Measurements from ENCODE around the gene SLC34A1.

The SLC34A1 gene

DNA sequence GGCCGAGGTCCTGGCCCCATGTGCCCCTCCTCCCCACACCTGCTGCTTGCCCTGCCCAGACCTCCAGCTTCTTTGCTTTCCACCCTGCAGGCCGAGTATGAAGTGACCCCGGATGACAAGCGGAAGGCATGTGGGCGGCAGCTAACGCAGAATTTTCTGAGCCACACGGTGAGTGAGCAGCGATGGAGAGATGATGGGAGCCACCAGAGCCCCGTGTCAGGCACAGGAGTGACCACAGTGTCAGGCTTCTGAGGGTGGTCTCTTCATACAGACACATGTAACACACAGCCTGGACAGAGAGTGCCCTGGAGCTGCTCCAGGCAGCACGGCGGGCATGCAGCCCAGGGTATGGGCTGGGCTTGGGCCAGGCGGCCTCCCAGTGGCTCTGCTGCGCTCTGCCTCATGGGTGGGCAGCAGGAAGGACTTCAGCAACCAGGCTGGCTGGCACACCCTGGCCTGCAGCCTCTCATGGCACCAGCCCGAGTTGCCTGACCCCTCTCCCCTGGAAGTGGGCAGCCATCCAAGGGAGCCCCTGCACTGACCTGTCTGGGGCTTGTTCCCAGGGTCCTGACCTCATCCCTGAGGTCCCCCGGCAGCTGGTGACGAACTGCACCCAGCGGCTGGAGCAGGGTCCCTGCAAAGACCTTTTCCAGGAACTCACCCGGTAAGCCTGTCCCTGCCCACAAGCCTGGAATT, 48.1 kb downstream of the SLC34A1 start:
- no peak for DNase-seq (ENCODE audit: low read depth)

DNA sequence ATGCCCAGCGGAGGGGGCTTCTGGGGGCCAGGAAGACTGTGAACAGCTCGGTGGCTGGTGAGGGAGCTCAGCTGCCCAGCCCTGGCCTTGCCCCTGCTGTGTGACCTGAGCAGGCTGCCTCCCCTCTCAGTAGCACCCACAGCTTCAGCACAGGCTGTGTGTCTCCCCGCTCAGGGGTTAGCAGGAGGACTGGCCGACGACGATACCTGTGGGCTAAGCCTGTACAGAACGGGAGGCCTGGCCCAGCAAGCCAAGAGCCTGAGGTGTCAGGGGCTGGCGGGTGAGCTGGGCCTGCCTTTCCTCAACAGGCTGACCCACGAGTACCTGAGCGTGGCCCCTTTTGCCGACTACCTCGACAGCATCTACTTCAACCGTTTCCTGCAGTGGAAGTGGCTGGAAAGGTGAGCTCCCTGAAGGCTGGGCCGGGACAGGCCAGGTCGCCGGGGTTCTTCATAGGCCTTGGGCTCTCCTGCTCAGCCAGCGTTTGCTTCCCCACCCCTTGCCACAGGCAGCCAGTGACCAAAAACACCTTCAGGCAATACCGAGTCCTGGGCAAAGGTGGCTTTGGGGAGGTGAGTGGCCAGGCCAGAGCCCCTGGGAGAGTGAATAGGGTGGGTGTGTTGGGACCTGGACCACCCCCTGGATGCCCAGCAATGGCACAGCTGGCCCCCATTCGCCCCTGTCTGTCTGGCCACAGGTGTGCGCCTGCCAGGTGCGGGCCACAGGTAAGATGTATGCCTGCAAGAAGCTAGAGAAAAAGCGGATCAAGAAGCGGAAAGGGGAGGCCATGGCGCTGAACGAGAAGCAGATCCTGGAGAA, 48.8 kb downstream of the SLC34A1 start:
- no peak for DNase-seq (ENCODE audit: low read depth)

DNA sequence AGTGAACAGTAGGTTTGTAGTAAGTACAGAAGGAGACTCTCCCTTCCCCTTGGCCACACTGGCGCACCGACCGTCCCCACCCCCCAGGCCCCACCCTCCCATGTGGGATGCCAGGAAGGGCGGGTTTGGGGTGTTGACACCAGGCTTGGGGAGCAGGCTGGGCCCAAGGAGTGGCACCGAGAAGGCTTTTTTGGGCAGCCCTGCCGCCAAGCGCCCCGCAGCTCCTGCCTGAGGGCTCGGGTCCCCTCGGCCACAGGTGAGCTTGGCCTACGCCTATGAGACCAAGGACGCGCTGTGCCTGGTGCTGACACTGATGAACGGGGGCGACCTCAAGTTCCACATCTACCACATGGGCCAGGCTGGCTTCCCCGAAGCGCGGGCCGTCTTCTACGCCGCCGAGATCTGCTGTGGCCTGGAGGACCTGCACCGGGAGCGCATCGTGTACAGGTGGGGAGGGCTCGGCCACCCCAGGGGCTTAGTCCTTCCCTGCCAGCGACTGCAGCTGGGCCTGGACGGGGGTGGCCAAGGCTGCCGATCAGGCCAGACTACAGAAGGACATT, 49.5 kb downstream of the SLC34A1 start:
- DNase-seq (ENCODE audit: low read depth), result no peak

DNA sequence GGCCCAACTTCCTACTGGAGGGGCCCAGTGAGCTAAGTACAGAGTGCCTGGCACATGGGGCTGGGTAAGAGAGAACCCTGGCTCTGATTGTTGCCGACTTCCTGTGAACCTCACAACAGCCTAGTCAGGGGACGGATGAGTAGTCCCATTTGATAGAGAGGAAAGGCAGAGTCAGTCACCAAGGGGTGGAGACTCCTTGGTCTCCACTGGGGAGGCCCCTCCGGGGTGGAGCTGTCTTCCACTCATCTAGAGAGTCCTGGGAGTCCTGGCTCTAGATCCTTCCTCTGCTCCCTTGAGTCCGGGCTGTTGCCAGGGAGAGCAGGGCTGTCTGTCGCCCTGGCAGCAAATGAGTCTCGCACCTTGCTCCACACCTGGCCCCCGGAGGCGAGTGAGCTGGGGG, 50.2 kb downstream of the SLC34A1 start:
- DNase-seq (ENCODE audit: low read depth), result peak; percentile 59

DNA sequence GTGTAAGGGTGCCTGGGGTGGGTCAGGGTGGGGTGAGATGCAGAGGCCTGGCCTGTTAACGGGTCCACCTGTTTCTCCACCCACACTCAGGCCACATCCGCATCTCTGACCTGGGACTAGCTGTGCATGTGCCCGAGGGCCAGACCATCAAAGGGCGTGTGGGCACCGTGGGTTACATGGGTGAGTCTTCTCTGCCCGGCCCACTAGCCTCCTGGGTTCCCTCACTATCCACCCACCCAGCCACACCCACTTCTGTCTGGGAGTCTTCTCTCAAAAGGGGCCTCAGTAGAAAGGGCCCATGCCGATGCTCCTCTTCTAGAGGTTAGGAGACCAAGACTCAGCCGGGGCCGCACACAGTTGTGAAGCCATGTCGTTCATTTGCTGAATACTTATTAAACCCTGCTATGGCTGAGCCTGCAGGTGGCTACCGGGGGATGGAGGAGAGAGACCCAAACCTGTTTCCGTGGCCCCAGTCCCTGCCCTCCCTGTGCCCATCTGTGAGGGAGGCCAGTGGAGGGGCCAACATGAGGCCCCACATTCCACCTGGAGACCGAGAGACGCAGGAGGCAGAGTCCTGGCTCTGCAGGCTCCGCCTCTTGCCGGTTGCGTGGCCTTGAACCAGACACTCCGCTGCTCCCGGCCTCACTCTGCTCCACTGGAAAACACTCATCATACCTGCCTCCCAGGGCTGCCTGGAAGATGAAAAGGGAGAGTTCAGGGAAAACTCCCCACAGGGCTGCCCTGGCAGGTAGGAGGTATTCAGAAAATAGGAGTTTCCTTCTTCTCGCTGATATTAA, 50.9 kb downstream of the SLC34A1 start:
- no peak for DNase-seq (ENCODE audit: low read depth)

DNA sequence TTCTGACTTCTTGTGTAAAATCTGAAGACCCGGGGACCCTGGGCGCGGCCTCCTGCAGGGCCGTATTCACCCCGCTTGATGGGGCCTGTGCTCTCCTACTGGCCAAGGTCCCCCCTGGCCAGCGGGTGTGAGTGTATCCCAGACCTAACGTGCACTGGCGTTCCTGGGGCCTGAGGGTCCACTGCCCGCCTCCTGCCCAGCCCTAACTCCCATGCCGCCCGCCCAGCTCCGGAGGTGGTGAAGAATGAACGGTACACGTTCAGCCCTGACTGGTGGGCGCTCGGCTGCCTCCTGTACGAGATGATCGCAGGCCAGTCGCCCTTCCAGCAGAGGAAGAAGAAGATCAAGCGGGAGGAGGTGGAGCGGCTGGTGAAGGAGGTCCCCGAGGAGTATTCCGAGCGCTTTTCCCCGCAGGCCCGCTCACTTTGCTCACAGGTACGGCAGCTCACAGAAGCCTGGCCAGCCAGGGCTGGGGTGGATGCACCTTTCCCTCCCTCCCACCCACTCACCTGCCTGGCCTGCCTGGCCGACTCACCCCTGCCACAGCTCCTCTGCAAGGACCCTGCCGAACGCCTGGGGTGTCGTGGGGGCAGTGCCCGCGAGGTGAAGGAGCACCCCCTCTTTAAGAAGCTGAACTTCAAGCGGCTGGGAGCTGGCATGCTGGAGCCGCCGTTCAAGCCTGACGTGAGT, 51.8 kb downstream of the SLC34A1 start:
- no peak for DNase-seq (ENCODE audit: low read depth)

DNA sequence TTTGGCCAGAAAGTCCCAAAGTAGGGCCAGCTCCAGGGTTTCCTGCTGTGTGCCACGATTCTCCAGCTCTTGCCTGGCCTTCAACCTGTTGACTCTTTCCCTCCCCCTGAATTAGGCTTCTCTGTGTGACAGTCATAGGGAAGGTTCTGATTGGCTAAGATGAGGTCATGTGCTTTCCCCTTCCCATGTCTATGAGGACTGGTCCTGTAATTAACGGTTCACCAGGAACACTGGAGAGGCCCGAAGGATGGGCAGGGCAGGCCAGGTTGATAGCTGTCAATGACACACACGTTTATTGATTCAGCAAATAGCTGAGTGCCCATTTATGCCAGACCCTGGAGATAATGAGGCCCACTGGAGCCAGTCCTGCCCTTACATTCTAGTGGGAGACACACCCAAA, 53.4 kb downstream of the SLC34A1 start:
- DNase-seq (ENCODE audit: low read depth), result no peak

DNA sequence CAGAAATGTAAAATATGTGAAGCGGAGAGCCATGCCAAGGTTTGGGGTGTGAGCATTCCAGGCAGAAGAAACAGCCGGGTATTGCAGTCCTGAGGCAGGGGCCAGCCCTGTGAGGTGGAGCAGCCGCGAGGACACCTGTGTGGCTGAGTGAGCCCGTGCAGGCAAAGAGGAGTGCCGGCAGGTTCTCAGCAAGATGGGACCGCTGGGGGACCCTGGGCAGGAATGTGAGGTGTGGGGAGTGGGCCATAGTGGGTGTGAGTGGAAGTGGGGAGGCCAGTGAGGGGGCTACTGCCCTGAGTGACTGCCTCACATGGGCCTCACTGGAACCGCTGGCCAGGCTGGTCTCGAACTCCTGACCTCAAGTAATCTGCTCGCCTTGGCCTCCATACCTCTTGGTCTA, 54.2 kb downstream of the SLC34A1 start:
- no peak for DNase-seq (ENCODE audit: low read depth)

DNA sequence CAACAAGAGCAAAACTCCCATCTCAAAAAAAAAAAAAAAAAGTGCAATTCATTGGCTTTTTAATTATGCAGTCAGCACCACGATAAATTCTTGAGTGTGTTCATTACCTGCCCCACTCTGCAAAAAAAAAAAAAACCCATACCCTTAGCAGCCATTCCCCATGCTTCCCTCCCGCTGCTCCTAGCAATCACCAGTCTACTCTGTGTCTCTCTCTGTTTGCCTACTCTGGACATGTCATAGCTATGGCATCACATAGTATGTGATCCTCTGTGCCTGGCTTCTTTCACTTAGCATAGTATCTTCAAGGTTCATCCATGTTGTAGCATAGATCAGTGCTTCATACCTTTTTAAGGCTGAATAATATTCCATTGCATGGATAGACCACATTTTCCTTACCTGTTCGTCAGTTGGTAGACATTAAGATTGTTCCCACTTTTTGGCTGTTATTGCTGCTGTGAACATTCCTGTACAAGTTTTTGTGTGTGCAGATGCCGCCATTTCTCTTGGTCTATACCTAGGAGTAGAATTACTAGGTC, 55.4 kb downstream of the SLC34A1 start:
- no peak for DNase-seq (ENCODE audit: low read depth)

DNA sequence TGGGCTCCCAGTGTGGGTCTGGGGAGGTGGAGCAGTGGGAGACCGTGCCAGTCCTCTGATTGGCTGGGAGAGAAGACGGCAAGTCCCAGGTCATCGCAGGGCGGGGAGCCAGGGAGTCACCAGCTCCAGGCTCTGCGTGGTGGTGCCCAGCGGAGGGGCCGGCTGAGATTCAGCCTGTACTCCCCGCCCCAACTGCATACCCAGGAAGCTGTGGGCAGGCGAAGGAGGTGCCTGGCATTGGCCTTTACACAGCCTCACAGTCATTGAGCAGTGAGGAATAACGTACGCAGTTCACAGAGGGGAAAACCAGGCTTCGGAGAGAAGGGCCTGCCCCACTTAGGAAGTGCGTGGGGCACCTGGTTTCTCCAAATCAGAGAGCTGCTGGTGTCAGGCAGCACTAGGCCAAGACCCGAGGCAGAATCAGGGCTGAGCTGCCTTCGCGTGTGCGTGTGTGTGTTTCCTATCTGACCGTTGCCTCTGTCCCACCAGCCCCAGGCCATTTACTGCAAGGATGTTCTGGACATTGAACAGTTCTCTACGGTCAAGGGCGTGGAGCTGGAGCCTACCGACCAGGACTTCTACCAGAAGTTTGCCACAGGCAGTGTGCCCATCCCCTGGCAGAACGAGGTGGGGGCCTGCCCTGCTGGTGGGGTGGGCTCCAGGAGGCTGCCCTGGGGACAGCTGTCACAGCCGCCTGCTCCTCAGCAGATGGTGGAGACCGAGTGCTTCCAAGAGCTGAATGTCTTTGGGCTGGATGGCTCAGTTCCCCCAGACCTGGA, 56.2 kb downstream of the SLC34A1 start:
- DNase-seq (ENCODE audit: low read depth), result no peak

DNA sequence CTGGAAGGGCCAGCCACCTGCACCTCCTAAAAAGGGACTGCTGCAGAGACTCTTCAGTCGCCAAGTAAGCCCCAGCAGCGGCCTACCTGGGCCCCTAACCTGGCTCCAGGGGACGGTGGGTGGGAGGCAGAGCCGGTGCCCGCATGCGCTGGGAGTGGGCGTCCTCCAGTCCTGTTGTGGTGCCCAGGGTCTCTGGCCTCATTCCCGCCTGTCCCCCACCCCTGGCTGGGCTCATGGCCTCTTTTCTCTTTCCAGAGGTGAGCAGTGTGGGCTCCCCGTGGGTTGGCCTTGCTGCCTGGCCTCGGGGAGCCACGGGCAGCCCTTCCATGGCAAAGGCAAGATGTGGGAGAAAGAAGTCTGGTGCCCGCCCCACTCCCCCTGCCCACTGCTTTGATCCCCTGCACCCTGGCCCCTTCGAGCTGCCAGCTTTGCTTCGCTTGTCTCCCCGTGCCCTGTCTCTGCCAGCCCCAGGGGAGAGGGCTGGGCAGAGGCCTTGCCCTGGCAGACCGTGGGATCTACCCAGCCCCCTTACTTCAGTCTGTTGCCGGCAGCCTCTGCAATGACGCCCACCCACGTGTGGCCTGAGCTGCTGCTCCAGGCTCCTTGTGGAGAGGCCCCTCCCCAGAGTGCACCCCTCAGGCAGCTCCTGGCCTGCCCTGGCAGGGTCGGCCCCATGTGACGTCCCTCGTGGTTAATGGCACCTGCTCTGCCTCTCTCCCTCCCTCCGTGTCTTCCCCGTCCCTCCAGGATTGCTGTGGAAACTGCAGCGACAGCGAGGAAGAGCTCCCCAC, 57.0 kb downstream of the SLC34A1 start:
- DNase-seq (ENCODE audit: low read depth), result no peak

DNA sequence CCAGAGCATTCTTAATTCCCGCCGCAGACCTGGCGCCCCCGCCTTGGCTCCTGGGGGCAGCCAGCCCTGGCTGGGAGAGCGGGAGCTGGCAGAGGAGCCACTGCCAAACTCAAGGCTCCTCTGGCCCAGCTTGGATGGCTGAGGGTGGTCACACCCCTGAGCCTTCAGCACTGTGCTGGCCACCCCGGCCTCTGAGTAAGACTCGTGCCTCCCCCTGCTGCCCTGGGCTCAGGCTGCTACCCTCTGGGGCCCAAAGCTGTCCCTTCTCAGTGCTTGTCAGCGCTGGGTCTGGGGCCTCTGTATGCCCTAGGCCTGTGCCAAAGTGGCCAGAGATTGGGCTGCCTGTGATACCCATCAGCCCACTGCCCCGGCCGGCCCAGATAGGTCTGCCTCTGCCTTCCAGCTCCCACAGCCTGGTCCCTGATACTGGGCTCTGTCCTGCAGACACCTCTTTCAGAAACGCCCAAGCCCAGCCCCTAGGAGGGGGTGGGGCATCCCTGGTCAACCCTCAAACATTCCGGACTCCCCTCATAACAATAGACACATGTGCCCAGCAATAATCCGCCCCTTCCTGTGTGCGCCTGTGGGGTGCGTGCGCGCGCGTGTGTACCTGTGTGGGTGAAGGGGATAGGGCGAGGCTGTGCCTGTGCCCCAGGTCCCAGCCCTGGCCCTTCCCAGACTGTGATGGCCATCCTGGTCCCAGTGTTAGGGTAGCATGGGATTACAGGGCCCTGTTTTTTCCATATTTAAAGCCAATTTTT, 58.0 kb downstream of the SLC34A1 start:
- DNase-seq (ENCODE audit: low read depth), result no peak

DNA sequence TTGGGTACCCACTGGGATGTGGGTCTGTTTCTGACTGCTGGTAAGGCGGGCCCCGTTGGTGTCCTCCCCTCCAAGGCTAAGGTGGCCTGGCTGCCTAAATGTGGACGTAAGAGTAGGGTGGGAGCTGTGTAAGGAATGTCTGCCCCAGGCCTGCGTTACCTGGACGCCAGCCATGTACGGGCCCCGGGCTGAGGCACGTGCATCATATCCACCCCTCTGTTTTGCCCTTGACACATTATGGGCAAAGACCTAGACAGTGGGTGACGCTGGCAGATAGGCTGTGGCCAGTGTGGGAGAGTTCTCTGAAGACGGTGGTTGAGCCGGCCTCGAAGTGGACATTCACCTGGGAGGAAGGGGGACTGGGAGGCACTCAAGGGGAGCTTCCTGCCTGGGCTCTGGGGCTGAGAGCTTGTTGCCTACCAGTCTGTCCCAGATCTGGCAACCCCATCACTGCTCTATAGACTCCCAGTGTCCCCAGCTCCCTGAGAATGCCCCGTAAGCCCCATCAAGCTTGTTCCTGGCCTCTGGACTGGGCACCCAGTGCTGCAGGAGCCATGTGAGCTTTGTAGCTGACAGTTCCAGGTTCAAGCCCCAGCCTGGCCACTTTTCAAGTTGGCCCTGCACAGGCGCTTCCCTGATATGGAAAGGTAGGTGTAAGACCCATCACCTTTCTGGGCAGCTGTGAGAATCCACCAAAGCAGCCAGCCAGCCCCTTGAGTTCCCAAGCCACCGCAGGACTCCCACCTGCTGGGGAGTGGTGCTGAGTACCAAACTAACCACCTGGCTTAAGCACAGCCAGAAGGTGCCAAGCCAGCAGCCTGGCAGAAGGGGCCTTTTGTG, 59.1 kb downstream of the SLC34A1 start:
- DNase-seq (ENCODE audit: low read depth), result no peak

DNA sequence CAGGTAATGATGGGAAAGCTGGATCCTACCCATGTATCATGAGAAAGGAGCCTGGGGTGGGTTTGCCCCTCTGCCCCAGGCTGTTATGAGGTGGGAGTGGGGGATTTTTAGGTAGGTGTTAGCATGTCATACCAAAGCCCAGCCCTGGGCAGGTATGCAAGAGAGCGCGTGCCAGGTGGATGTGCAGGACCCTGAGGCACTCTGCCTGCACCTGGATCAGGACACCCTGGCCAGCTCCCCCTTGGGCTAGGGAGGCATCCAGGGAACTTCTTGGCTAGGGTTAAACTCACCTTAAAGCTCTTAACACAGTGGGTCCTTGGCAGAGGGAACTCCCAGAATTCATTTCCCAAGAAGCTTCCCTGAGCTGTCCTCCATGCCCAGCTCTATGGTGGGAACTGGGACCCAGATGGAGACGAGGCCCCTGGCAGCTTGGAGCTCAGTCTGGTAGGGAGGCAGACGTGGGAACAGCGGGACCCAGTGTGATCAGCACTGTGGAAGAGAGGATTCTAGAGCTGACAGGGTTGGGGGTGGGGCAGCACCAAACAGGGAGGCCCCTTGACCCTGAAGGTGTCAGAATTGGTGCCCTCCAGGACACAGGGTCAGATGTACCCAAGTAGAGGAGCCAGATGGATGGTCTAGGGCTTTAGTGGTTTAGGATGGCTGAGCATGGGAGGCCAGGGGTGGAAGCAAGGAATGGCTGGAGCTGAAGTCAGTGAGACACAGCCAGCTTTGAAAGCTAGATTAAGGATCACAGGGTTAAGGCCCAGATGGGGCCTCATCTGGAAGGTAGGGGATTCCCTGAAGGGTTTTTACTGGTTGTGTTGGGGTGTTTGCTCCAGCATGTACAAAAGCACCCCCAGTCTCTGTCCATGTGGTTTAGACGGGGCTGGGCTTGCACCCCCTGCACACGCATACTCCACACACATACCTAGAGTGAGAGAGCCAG, 60.1 kb downstream of the SLC34A1 start:
- no peak for DNase-seq (ENCODE audit: low read depth)

DNA sequence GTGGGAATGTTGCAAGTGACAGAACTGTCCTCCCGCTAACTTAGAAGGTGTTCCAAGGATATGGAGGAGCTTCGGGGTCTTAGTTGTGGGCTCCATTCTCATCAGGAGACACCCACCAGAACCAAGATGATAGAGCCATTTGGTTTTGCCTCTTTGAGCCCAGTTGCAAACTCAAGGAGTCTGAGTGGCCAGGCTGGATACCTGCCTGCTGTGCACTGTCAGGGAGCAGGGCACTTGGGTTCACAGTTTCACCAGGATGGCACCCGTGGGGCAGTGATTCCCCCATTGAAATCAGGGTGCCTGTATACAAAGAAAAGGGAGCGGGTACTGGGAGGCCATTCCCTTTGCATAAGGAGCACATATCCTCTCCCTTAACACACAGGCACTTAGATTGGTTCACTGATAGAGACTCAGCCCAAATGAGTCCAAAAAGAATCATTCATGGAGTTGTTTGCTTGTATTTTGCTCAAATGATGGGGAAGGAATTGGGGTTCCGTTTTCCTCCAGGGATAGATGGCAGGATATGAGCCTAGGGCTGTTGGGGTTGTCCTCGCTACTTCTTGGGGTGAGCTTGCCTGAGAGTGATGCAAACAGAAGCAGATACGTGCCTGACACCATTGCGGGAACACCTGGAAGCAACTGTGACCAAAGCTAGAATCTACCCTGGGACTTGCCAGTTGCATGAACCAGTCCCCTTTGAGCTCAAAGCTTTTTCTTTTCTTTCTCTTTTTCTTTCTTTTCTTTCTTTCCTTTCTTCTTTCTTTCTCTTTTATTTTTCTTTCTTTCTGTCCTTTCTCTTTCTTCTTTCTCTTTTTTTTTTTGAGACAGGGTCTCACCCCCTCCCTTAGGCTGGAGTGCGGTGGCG, 61.0 kb downstream of the SLC34A1 start:
- no peak for DNase-seq (ENCODE audit: low read depth)

DNA sequence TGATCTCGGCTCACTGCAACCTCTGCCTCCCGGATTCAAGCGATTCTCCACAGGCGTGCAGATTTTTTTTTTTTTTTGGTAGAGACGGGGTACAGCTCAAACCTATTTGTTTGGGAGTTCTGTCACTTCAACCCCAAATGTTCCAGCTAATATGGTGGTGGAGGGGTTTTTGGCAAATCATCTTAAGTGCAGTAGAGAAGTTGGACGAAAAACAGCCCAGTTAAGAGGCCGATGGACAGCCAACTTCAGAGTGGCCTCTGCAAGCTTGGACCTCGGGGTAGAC, 61.6 kb downstream of the SLC34A1 start:
- no peak for DNase-seq (ENCODE audit: low read depth)

Measured in stimulated activated CD4-positive, alpha-beta T cell treated with anti-CD3 and anti-CD28 coated beads, Interleukin-2, amount 100 ng/mL, for 4 hours (primary cell).